ENCODE results near the gene IRF2BPL. TPM values are rescaled to one million over a fixed set of nuclear protein-coding genes. Genes with fewer than 3 reads are reported as not detected.

The IRF2BPL gene
- total RNA-seq, 1 experiment from 2014 or later = 113 TPM

- Histone ChIP-seq H3K4me1 (ENCODE audit: insufficient read depth, low read length) (peaks cover 88% of the 10 kb centered on the region), H4K20me1 (ENCODE audit: low read length) (no peaks in the 10 kb centered on the region), H3F3A (ENCODE audit: low read length, unreplicated experiment) (peaks cover 39% of the 10 kb centered on the region), H2AFZ (ENCODE audit: low read length) (peak overlapping the region; percentile 23), H3K4me3 (ENCODE audit: low read length) (peak overlapping the region; percentile 59), H3K27me3 (ENCODE audit: low read length) (no peaks in the 10 kb centered on the region), H3K9me2 (replicated peaks; ENCODE audit: low read length) (no peaks in the 10 kb centered on the region), H3K27ac (ENCODE audit: low read length) (peak overlapping the region; percentile 94), H3K9me3 (ENCODE audit: low read length) (no peaks in the 10 kb centered on the region), H3K36me3 (ENCODE audit: low read depth, low read length) (no peaks in the 10 kb centered on the region), H3K9ac (ENCODE audit: low read length) (peak overlapping the region; percentile 85), H3K79me2 (ENCODE audit: low read length) (peaks cover 27% of the 10 kb centered on the region), H3K4me2 (ENCODE audit: low read length) (peak overlapping the region; percentile 81)
- DNase-seq = no peak
- no peak for TF ChIP-seq EZH2 (IDR thresholded peaks at IDR 0.05; ENCODE audit: low read length, unreplicated experiment)
- TF ChIP-seq CTCF (conservative IDR thresholded peaks at IDR 0.05; ENCODE audit: low read depth, low read length) = no peak
- no peak for TF ChIP-seq EZH2phosphoT487 (IDR thresholded peaks at IDR 0.05; ENCODE audit: borderline replicate concordance, low read length)
- no peak for ATAC-seq
- ChIA-PET POLR2A (ENCODE audit: unreplicated experiment) (no interaction called here), CTCF (interaction anchor here (0.5 kb wide), 1 partner anchor 283 kb away, joined by 5 read pairs; the partner anchor contains the start of gene POMT2)
- intact Hi-C loops (cut with micrococcal nuclease) = no loop called here
- TSS peak; percentile 18 for BruUV-seq (replicated peaks)
These were observed 8.9 kb upstream of the IRF2BPL start for GRCh38 chr14:77037215-77037937.

- Histone ChIP-seq H2AFZ (ENCODE audit: low read length) (no peak overlapping the region), H3K27ac (ENCODE audit: low read length) (peak overlapping the region; percentile 94), H3F3A (ENCODE audit: low read length, unreplicated experiment) (peaks cover 39% of the 10 kb centered on the region)
These were observed 8.1 kb upstream of the IRF2BPL start for GRCh38 chr14:77036484-77037214.

More at GRCh38 chr14:77036484-77037214, 8.1 kb upstream of the IRF2BPL start:
- peaks cover 24% of the 10 kb centered on the region for H3K79me2 ChIP-seq (ENCODE audit: low read length)
- no peaks in the 10 kb centered on the region for H3K27me3 ChIP-seq (ENCODE audit: low read length)
- H4K20me1 ChIP-seq (ENCODE audit: low read length) = no peaks in the 10 kb centered on the region
- CTCF ChIA-PET = interaction anchor here (0.5 kb wide), 1 partner anchor 284 kb away, joined by 5 read pairs; the partner anchor contains the start of gene POMT2
- H3K9me2 ChIP-seq (replicated peaks; ENCODE audit: low read length) = no peaks in the 10 kb centered on the region
- TF ChIP-seq CTCF (conservative IDR thresholded peaks at IDR 0.05; ENCODE audit: low read depth, low read length) (no peak), EZH2 (IDR thresholded peaks at IDR 0.05; ENCODE audit: low read length, unreplicated experiment) (no peak), EZH2phosphoT487 (IDR thresholded peaks at IDR 0.05; ENCODE audit: borderline replicate concordance, low read length) (no peak)
- no peaks in the 10 kb centered on the region for H3K9me3 ChIP-seq (ENCODE audit: low read length)
- H3K9ac ChIP-seq (ENCODE audit: low read length) = peak overlapping the region; percentile 85
- DNase-seq = peak; percentile 46
- H3K36me3 ChIP-seq (ENCODE audit: low read depth, low read length) = no peaks in the 10 kb centered on the region
- H3K4me2 ChIP-seq (ENCODE audit: low read length) = peak overlapping the region; percentile 81
- intact Hi-C loops (cut with micrococcal nuclease) = no loop called here
- POLR2A ChIA-PET (ENCODE audit: unreplicated experiment) = no interaction called here
- no peak for ATAC-seq
- no TSS peak for BruUV-seq (replicated peaks)
- H3K4me3 ChIP-seq (ENCODE audit: low read length) = no peak overlapping the region
- peaks cover 88% of the 10 kb centered on the region for H3K4me1 ChIP-seq (ENCODE audit: insufficient read depth, low read length)

All from PC-3 (cell line).